ENCODE data around the gene HOXA3.

DNA sequence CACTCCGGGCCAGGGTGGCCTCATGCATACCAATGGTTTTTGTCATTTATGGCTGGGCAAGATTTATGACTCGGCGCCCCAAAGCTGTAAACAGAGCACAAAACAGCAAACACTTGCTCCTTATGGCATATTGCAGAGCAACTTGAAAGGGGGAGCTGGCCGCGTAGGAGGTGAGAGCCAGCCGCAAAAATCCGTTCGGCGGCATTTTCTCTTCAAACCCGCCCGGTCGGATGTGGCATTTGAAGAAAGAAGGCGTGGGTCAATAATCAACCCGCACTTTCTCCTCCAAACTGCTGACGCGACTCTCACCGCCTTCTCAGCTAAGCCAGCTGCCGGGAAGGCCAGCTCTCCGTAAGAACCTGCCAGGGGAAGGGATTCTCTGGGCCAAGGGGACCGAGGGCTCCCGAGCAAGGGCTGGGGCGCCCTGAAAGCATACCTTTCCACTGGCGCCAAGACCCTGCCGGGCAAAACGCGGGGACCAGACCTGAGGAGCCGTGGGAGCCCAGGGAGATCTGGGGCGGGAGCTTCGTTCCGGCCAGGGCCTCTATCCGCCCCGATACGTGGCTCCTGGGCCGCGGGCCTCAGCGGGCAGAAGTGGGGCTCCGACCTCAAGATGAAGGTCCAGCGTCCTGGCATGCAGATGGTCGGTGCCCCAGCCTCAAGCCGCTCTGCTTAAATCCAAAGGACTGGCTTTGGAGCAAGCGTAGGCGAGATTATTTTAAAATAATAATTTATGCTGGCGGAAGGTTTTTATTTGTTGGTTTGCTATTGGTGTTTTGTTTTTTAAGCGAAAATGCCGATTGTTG lies 37.0 kb downstream of the HOXA3 start:
- TF ChIP-seq, protein P1, sequence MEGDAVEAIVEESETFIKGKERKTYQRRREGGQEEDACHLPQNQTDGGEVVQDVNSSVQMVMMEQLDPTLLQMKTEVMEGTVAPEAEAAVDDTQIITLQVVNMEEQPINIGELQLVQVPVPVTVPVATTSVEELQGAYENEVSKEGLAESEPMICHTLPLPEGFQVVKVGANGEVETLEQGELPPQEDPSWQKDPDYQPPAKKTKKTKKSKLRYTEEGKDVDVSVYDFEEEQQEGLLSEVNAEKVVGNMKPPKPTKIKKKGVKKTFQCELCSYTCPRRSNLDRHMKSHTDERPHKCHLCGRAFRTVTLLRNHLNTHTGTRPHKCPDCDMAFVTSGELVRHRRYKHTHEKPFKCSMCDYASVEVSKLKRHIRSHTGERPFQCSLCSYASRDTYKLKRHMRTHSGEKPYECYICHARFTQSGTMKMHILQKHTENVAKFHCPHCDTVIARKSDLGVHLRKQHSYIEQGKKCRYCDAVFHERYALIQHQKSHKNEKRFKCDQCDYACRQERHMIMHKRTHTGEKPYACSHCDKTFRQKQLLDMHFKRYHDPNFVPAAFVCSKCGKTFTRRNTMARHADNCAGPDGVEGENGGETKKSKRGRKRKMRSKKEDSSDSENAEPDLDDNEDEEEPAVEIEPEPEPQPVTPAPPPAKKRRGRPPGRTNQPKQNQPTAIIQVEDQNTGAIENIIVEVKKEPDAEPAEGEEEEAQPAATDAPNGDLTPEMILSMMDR (IDR thresholded peaks at IDR 0.05; ENCODE audit: insufficient read depth, low read depth, low read length) = no peak
- TF ChIP-seq EZH2 (IDR thresholded peaks at IDR 0.05; ENCODE audit: insufficient read depth, low read length) = peak; percentile 72
